PFSK-1 (cell line): Measurements from ENCODE around the gene OPN3.

ENCODE experiments used
- FOXP2 ChIP-seq: optimal IDR thresholded peaks from 2 replicates; pipeline ENCODE3; 2011; ENCODE audit warnings: borderline replicate concordance, control low read depth, inconsistent platforms; ENCODE audit not compliant: insufficient read depth; ENCODE audit errors: extremely low read length, extremely low read depth
- POLR2AphosphoS5 ChIP-seq: IDR thresholded peaks from 2 replicates; pipeline ENCODE4 v1.6.1; 2012; ENCODE audit warnings: low read depth, mild to moderate bottlenecking, control low read depth, low read length, moderate library complexity
- SIN3A ChIP-seq: IDR thresholded peaks from 2 replicates; pipeline ENCODE4 v1.6.1; 2012; ENCODE audit warnings: mild to moderate bottlenecking, low read length, moderate library complexity, borderline replicate concordance; ENCODE audit not compliant: insufficient read depth
- TAF1 ChIP-seq: IDR thresholded peaks from 2 replicates; pipeline ENCODE4 v1.6.1; 2012; ENCODE audit warnings: low read length, control low read depth, borderline replicate concordance; ENCODE audit not compliant: insufficient read depth
- TF ChIP-seq, protein P1 (sequence below), 2 experiments: IDR thresholded peaks; 2 replicates each; pipeline versions ENCODE4 v1.6.1 to v1.8.0; 2011 to 2012; ENCODE audit warnings: low read depth in 2 of 2, low read length in 2 of 2, control low read depth in 1 of 2, inconsistent platforms in 1 of 2, mild to moderate bottlenecking in 1 of 2, moderate library complexity in 1 of 2; ENCODE audit not compliant: insufficient read depth in 1 of 2

OPN3 gene

DNA sequence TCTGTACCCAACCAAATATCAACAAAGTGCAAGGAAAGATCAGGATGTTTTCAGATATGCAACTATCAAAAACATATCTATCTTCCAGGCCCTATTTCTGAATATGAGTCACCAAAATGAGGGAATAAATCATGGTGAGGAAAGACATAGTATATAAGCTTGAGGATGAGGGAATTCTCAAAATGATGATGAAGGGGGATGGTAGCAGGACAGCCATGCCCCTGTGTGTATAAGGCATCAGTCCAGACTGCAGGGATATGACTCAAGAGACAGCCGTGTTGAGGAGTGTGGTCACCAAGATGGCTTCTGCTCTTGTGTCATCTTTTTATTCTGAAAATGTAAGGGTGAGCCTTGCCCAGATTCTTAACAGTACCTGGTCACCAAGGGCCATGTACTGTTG is 7.5 kb upstream of the OPN3 start:
- no peak for TF ChIP-seq SIN3A
- TF ChIP-seq, protein P1, sequence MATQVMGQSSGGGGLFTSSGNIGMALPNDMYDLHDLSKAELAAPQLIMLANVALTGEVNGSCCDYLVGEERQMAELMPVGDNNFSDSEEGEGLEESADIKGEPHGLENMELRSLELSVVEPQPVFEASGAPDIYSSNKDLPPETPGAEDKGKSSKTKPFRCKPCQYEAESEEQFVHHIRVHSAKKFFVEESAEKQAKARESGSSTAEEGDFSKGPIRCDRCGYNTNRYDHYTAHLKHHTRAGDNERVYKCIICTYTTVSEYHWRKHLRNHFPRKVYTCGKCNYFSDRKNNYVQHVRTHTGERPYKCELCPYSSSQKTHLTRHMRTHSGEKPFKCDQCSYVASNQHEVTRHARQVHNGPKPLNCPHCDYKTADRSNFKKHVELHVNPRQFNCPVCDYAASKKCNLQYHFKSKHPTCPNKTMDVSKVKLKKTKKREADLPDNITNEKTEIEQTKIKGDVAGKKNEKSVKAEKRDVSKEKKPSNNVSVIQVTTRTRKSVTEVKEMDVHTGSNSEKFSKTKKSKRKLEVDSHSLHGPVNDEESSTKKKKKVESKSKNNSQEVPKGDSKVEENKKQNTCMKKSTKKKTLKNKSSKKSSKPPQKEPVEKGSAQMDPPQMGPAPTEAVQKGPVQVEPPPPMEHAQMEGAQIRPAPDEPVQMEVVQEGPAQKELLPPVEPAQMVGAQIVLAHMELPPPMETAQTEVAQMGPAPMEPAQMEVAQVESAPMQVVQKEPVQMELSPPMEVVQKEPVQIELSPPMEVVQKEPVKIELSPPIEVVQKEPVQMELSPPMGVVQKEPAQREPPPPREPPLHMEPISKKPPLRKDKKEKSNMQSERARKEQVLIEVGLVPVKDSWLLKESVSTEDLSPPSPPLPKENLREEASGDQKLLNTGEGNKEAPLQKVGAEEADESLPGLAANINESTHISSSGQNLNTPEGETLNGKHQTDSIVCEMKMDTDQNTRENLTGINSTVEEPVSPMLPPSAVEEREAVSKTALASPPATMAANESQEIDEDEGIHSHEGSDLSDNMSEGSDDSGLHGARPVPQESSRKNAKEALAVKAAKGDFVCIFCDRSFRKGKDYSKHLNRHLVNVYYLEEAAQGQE (IDR thresholded peaks at IDR 0.05; ENCODE audit: insufficient read depth in 1 of 2, low read depth in 2 of 2, low read length in 2 of 2) = no peak
- TF ChIP-seq POLR2AphosphoS5 = no peak
- no peak for TF ChIP-seq TAF1
- no peak for TF ChIP-seq FOXP2

DNA sequence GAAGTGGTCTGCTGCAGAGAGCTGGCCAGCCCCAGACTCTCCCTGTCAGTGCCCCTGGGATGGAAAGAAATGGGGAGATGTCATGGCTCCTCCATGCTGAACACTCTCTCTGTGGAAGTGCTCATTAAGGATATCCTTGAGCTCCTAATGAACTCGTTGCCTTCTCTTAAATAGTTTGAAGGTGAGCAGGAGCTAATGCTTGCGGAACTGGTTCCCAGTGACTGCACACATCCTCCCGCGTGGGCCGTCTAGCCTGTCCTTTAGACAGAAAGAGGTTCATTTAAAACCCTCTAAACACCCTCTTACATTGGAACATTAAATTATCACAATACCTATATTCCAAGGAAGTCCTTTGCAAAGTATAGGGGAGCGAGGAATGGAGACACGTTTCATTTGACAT is 6.0 kb upstream of the OPN3 start:
- TF ChIP-seq SIN3A (no peak), POLR2AphosphoS5 (no peak), TAF1 (no peak), FOXP2 (no peak)
- TF ChIP-seq, protein P1 (IDR thresholded peaks at IDR 0.05; ENCODE audit: insufficient read depth in 1 of 2, low read depth in 2 of 2, low read length in 2 of 2) = no peak

DNA sequence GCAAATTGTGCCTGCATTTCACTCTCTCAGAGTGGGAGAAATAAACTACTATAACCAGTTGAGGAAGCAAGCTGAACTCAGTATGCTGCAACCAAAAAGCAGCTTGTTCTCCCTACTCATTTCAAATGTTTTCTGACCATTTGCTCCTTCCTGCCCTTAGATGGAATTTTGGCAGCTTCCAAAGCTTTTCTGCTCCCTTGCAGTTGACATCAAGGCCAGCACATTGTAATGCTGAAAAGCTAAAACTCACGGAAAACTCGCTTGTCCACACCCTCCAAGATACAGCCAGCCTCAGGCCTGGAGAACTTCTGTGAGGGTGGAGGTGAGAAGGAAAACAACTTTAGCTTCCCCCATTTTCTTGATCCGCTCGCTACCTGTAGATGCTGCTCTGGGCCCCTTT is 5.0 kb upstream of the OPN3 start:
- TF ChIP-seq POLR2AphosphoS5 (no peak), TAF1 (no peak), SIN3A (no peak), FOXP2 (no peak)
- TF ChIP-seq, protein P1 (IDR thresholded peaks at IDR 0.05; ENCODE audit: insufficient read depth in 1 of 2, low read depth in 2 of 2, low read length in 2 of 2) = no peak

DNA sequence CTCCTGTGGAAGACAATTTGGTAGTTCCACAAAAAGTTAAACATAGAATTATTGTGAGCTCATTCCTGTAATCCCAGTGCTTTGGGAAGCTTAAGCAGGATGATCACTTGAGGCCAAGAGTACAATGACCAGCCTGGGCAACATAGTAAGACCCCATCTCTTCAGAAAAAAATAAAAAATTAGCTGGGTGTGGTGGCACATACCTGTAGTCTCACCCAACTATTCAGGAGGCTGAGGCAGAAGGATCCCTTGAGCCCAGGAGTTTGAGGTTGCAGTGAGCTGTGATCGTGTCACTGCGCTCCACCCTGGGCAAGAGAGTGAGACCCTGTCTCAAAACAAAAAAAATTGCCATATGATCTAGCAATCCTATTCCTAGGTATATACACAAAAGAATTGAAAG is 4.1 kb upstream of the OPN3 start:
- TF ChIP-seq SIN3A (no peak), TAF1 (no peak), POLR2AphosphoS5 (no peak), FOXP2 (no peak)
- TF ChIP-seq, protein P1 (IDR thresholded peaks at IDR 0.05; ENCODE audit: insufficient read depth in 1 of 2, low read depth in 2 of 2, low read length in 2 of 2) = no peak

DNA sequence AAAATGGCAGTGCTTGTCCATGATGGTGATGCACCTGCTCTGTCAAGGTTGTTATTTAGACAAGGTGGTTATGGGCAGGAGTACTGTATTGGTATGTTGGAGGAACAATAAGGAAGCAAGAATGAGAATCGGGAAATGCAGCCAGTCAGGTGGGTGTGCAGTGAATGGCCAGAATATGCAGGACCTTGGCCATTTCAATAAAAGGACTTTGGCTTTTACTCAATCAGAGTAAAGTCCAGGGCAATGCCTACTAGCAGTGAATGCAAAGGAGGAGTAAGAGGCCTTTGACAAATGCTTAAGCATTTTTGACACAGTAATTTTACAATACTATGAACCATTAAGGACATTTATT is 2.4 kb upstream of the OPN3 start:
- TF ChIP-seq POLR2AphosphoS5 = no peak
- TF ChIP-seq TAF1 = no peak
- TF ChIP-seq, protein P1 (IDR thresholded peaks at IDR 0.05; ENCODE audit: insufficient read depth in 1 of 2, low read depth in 2 of 2, low read length in 2 of 2) = no peak
- no peak for TF ChIP-seq SIN3A
- TF ChIP-seq FOXP2 = no peak
